ENCODE data around the gene DNASE2.

- peak; percentile 12 for TF ChIP-seq CTCF (IDR thresholded peaks at IDR 0.05; ENCODE audit: insufficient read depth, low read length, poor library complexity, severe bottlenecking)
- TF ChIP-seq EZH2phosphoT487 (conservative IDR thresholded peaks at IDR 0.05; ENCODE audit: low read length) = no peak
Measured at GRCh38 chr19:12825254-12826131, 55.8 kb downstream of the DNASE2 start.
